Suprapubic skin (tissue), 4 donors: Measurements from ENCODE around the gene ATP2A2. TPM values are rescaled to one million over a fixed set of nuclear protein-coding genes. Genes with fewer than 3 reads are reported as not detected.

ENCODE experiments used
- DNase-seq, 2 donors: peaks; one replicate each; pipeline ENCODE4 v3.0.0-alpha.2; 2019; ENCODE audit warnings: low spot score in 2 of 2
- H3K27ac ChIP-seq: fragments of 200-600 bp; sonication (generic); one replicate; pipeline ENCODE4 v1.5.1; 2019
- H3K27me3 ChIP-seq: fragments of 200-600 bp; sonication (generic); one replicate; pipeline ENCODE4 v1.5.1; 2019
- H3K36me3 ChIP-seq: fragments of 200-600 bp; sonication (generic); one replicate; pipeline ENCODE4 v1.5.1; 2019
- H3K4me1 ChIP-seq: fragments of 200-600 bp; sonication (generic); one replicate; pipeline ENCODE4 v1.5.1; 2019
- H3K4me3 ChIP-seq: fragments of 200-600 bp; sonication (generic); one replicate; pipeline ENCODE4 v1.5.1; 2019; ENCODE audit warnings: mild to moderate bottlenecking
- H3K9me3 ChIP-seq: fragments of 200-600 bp; sonication (generic); one replicate; pipeline ENCODE4 v1.5.1; 2019
- EP300 ChIP-seq: sonication (generic); formaldehyde crosslinking; IDR thresholded peaks from one replicate; pipeline ENCODE4 v1.6.1; 2017; ENCODE audit warnings: antibody characterized with exemption
- POLR2A ChIP-seq, 2 donors: fragments of 450-650 bp; IDR thresholded peaks; one replicate each; pipeline ENCODE4 v1.6.1; 2017; ENCODE audit warnings: antibody characterized with exemption in 2 of 2, mild to moderate bottlenecking in 2 of 2, moderate library complexity in 2 of 2
- POLR2AphosphoS5 ChIP-seq, 3 donors: sonication (generic); formaldehyde crosslinking; IDR thresholded peaks; one replicate each; pipeline ENCODE4 v1.6.1; 2017; ENCODE audit warnings: antibody characterized with exemption in 3 of 3
- WGBS: methylation state at CpG from one replicate; pipeline ENCODE4 v1.1.5; 2018; 5-methylcytosine and 5-hydroxymethylcytosine counted together
- total RNA-seq, 4 donors: library from RNA; depleted of rRNA; stranded (reverse); fragments of >200 nt; gene quantifications; one replicate each; pipeline ENCODE4 v1.1.0, GENCODE V29; 2016
- TF ChIP-seq, protein P1 (sequence below), 2 donors: fragments of 200-600 bp in 1 of 2; fragments of 450-650 bp in 1 of 2; sonication (generic) in 1 of 2; IDR thresholded peaks; one replicate each; pipeline ENCODE4 v1.5.1; 2016 to 2019; ENCODE audit warnings: antibody characterized with exemption in 2 of 2, mild to moderate bottlenecking in 1 of 2, moderate library complexity in 1 of 2

The ATP2A2 gene
- total RNA-seq, 4 donors from 2014 or later, result 95.9 to 138 (median 118) TPM

DNA sequence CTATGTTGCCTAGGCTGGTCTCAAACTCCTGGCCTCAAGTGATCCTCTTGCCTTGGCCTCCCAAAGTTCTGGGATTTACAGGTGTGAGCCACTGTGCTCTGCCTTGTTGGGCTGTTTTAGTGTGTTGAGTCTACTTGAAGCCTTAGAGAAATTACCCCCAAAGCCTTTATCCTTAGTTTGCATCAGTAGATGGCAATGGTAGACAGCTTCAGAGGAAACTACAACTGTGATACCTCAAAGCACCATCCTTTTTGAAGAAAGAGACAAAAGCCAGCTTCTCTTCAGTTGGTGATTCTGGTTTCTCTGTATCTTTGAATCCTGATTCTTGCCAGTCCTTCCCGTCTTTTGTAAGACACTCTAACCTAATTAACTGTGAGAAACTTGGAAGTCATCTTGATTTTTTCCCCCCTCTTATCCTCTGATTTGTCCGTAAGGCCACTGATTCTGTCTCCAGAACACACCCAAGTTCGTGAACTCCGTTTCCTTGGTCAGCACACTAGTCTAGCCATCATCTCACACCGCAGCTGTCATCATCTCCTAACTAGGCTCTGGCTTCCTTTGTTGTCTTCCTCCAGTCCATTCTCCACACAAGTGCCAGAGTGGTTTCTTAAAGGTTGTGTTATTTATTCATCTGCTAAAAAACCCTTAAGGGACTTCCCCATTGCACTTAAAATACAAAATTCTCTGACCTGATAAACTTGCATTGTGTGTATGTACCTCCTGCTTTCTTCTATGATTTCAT is 20.2 kb downstream of the ATP2A2 start:
- H3K27me3 ChIP-seq, result no peaks in the 10 kb centered on the region
- H3K27ac ChIP-seq, result no peak overlapping the region
- peaks cover 68% of the 10 kb centered on the region for H3K36me3 ChIP-seq
- H3K4me1 ChIP-seq, result peaks cover 25% of the 10 kb centered on the region
- no peak overlapping the region for H3K4me3 ChIP-seq
- WGBS, result 59% methylated on average over 5 of the region's 5 CpGs
- TF ChIP-seq, protein P1, sequence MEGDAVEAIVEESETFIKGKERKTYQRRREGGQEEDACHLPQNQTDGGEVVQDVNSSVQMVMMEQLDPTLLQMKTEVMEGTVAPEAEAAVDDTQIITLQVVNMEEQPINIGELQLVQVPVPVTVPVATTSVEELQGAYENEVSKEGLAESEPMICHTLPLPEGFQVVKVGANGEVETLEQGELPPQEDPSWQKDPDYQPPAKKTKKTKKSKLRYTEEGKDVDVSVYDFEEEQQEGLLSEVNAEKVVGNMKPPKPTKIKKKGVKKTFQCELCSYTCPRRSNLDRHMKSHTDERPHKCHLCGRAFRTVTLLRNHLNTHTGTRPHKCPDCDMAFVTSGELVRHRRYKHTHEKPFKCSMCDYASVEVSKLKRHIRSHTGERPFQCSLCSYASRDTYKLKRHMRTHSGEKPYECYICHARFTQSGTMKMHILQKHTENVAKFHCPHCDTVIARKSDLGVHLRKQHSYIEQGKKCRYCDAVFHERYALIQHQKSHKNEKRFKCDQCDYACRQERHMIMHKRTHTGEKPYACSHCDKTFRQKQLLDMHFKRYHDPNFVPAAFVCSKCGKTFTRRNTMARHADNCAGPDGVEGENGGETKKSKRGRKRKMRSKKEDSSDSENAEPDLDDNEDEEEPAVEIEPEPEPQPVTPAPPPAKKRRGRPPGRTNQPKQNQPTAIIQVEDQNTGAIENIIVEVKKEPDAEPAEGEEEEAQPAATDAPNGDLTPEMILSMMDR (IDR thresholded peaks at IDR 0.05), result no peak
- TF ChIP-seq EP300, result no peak
- no peak for DNase-seq
- no peaks in the 10 kb centered on the region for H3K9me3 ChIP-seq

DNA sequence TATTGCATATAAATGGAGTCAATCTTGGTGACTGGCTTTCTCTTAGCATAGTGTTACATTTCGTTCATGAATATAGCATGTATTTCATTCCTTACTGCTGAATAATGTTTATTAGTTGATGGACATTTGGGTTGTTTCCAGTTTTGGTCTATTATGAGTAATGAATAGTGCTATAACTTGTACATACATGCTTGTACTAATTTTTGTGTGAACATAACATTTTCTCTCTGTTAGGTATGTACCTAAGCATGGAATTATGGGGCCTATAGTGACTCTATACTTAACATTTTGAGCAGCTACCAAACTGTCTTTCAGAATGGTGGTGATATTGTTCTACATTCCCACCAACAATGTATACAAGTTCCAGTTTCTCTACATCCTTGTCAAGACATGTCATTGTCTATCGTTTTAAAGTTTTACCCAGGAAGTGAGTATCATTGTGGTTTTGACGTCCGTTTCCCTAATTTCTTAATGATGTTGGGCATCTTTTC is 23.1 kb downstream of the ATP2A2 start:
- no peak overlapping the region for H3K4me3 ChIP-seq
- H3K27me3 ChIP-seq, result no peaks in the 10 kb centered on the region
- peaks cover 23% of the 10 kb centered on the region for H3K4me1 ChIP-seq
- peak overlapping the region; percentile 15 for H3K27ac ChIP-seq
- peaks cover 47% of the 10 kb centered on the region for H3K36me3 ChIP-seq
- no peak for DNase-seq
- WGBS, result 9% methylated on average over 4 of the region's 4 CpGs
- no peak for TF ChIP-seq EP300
- no peak for TF ChIP-seq POLR2AphosphoS5 (IDR thresholded peaks at IDR 0.05)
- TF ChIP-seq POLR2A (IDR thresholded peaks at IDR 0.05), result no peak
- TF ChIP-seq, protein P1 (IDR thresholded peaks at IDR 0.05), result no peak
- H3K9me3 ChIP-seq, result no peaks in the 10 kb centered on the region

GRCh38 chr12:110307372-110307771 is 26.3 kb downstream of the ATP2A2 start:
- WGBS, result 76% methylated on average over 3 of the region's 3 CpGs
- Histone ChIP-seq H3K27ac (no peak overlapping the region), H3K4me3 (no peak overlapping the region), H3K36me3 (peaks cover 36% of the 10 kb centered on the region), H3K9me3 (no peaks in the 10 kb centered on the region), H3K4me1 (peaks cover 17% of the 10 kb centered on the region), H3K27me3 (no peaks in the 10 kb centered on the region)
- no peak for DNase-seq
- TF ChIP-seq, protein P1 (IDR thresholded peaks at IDR 0.05), result no peak
- no peak for TF ChIP-seq POLR2A (IDR thresholded peaks at IDR 0.05)
- no peak for TF ChIP-seq POLR2AphosphoS5 (IDR thresholded peaks at IDR 0.05)
- TF ChIP-seq EP300, result no peak

- TF ChIP-seq POLR2A (IDR thresholded peaks at IDR 0.05) (no peak), POLR2AphosphoS5 (IDR thresholded peaks at IDR 0.05) (no peak), EP300 (no peak)
- TF ChIP-seq, protein P1 (IDR thresholded peaks at IDR 0.05), result no peak
- Histone ChIP-seq H3K4me3 (no peak overlapping the region), H3K9me3 (no peaks in the 10 kb centered on the region), H3K27me3 (no peaks in the 10 kb centered on the region), H3K36me3 (peaks cover 16% of the 10 kb centered on the region), H3K4me1 (peaks cover 12% of the 10 kb centered on the region), H3K27ac (no peak overlapping the region)
- DNase-seq, result no peak
These were observed 29.7 kb downstream of the ATP2A2 start for GRCh38 chr12:110310763-110311162.

DNA sequence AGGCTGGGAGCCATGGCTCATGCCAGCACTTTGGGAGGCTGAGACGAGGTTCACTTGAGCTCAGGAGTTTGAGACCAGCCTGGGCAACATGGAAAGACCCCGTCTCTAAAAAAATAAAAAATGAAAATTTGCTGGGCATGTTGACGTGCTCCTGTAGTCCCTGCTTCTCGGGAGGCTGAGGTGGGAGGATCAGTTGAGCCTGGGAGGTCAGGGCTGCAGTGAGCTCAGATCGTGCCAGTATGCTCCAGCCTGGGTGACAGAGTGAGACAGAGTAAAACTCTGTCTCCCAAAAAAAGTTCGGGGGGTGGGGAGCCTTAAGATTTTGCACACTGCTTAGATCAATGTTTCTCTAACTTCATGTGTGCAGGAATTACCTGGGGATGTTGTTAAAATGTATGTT is 30.9 kb downstream of the ATP2A2 start:
- TF ChIP-seq POLR2A (IDR thresholded peaks at IDR 0.05) (no peak), POLR2AphosphoS5 (IDR thresholded peaks at IDR 0.05) (no peak)
- no peak for DNase-seq
- Histone ChIP-seq H3K36me3 (peaks cover 10% of the 10 kb centered on the region), H3K4me3 (no peak overlapping the region), H3K27ac (no peak overlapping the region), H3K4me1 (peaks cover 22% of the 10 kb centered on the region), H3K27me3 (no peaks in the 10 kb centered on the region), H3K9me3 (no peaks in the 10 kb centered on the region)
- 94% methylated on average over 6 of the region's 6 CpGs for WGBS
